ENCODE measurements around the gene AXIN1. TPM values are rescaled to one million over a fixed set of nuclear protein-coding genes. Genes with fewer than 3 reads are reported as not detected.
"Not testable (repeated sequence)": the region's sequence is repeated elsewhere in the genome, so short reads cannot be mapped to it uniquely, and the experiment has no call there.

The AXIN1 gene
- total RNA-seq, 1 donor from 2014 or later, result 49.0 TPM

GRCh38 chr16:392450-393030 is 40.0 kb upstream of the AXIN1 start:
- no peaks in the 10 kb centered on the region for H3K27me3 ChIP-seq (ENCODE audit: control insufficient read depth, insufficient read depth, low read length)
- FAIRE-seq (peak; percentile 13), DNase-seq (ENCODE audit: low read depth) (no peak)
- no peak overlapping the region for H3K4me3 ChIP-seq (ENCODE audit: low read depth, low read length)
- no peak for TF ChIP-seq CTCF (IDR thresholded peaks at IDR 0.05; ENCODE audit: insufficient read depth, low read length, severe bottlenecking)
- H3K36me3 ChIP-seq (ENCODE audit: control insufficient read depth, insufficient read depth, low read length), result no peaks in the 10 kb centered on the region

GRCh38 chr16:391885-392335 is 39.4 kb upstream of the AXIN1 start:
- FAIRE-seq (no peak), DNase-seq (ENCODE audit: low read depth) (peak; percentile 55)
- Histone ChIP-seq H3K4me3 (ENCODE audit: low read depth, low read length) (no peak overlapping the region), H3K27me3 (ENCODE audit: control insufficient read depth, insufficient read depth, low read length) (no peaks in the 10 kb centered on the region), H3K36me3 (ENCODE audit: control insufficient read depth, insufficient read depth, low read length) (no peaks in the 10 kb centered on the region)
- TF ChIP-seq CTCF (IDR thresholded peaks at IDR 0.05; ENCODE audit: insufficient read depth, low read length, severe bottlenecking), result peak; percentile 69

- no peak for FAIRE-seq
- no peak for DNase-seq (ENCODE audit: low read depth)
- no peak for TF ChIP-seq CTCF (IDR thresholded peaks at IDR 0.05; ENCODE audit: insufficient read depth, low read length, severe bottlenecking)
- H3K36me3 ChIP-seq (ENCODE audit: control insufficient read depth, insufficient read depth, low read length), result no peaks in the 10 kb centered on the region
- H3K27me3 ChIP-seq (ENCODE audit: control insufficient read depth, insufficient read depth, low read length), result no peaks in the 10 kb centered on the region
- H3K4me3 ChIP-seq (ENCODE audit: low read depth, low read length), result no peak overlapping the region
Observed at GRCh38 chr16:389352-389751, 36.8 kb upstream of the AXIN1 start.

GRCh38 chr16:387761-388666 is 35.5 kb upstream of the AXIN1 start:
- H3K36me3 ChIP-seq (ENCODE audit: control insufficient read depth, insufficient read depth, low read length); H3K27me3 ChIP-seq (ENCODE audit: control insufficient read depth, insufficient read depth, low read length); H3K4me3 ChIP-seq (ENCODE audit: low read depth, low read length); DNase-seq (ENCODE audit: low read depth); FAIRE-seq: not testable (repeated sequence)

- no peaks in the 10 kb centered on the region for H3K36me3 ChIP-seq (ENCODE audit: control insufficient read depth, insufficient read depth, low read length)
- FAIRE-seq (no peak), DNase-seq (ENCODE audit: low read depth) (no peak)
- no peak for TF ChIP-seq CTCF (IDR thresholded peaks at IDR 0.05; ENCODE audit: insufficient read depth, low read length, severe bottlenecking)
- H3K4me3 ChIP-seq (ENCODE audit: low read depth, low read length), result no peak overlapping the region
- H3K27me3 ChIP-seq (ENCODE audit: control insufficient read depth, insufficient read depth, low read length), result no peaks in the 10 kb centered on the region
Observed at GRCh38 chr16:386641-387156, 34.2 kb upstream of the AXIN1 start.

GRCh38 chr16:383326-384051 is 31.0 kb upstream of the AXIN1 start:
- Histone ChIP-seq H3K36me3 (ENCODE audit: control insufficient read depth, insufficient read depth, low read length) (no peaks in the 10 kb centered on the region), H3K27me3 (ENCODE audit: control insufficient read depth, insufficient read depth, low read length) (no peaks in the 10 kb centered on the region), H3K4me3 (ENCODE audit: low read depth, low read length) (peak overlapping the region; percentile 18)
- peak; percentile 94 for FAIRE-seq
- TF ChIP-seq CTCF (IDR thresholded peaks at IDR 0.05; ENCODE audit: insufficient read depth, low read length, severe bottlenecking), result peak; percentile 17
- DNase-seq (ENCODE audit: low read depth), result peak; percentile 74
